Activated CD8-positive, alpha-beta T cell treated with anti-CD3 and anti-CD28 coated beads for 36 hours (primary cell): ENCODE results near the gene DCDC2B. TPM values are rescaled to one million over a fixed set of nuclear protein-coding genes. Genes with fewer than 3 reads are reported as not detected.

ENCODE experiments used
- ATAC-seq: fragments of 200-7000 bp; cut with Tn5 transposase; one replicate; pipeline ENCODE4 v1.10.0; 2021; ENCODE audit warnings: mild to moderate bottlenecking, moderate library complexity
- CTCF ChIA-PET: fragments of 350-600 bp; sonication (Branson Sonifier 250); formaldehyde crosslinking; loops from one replicate; lab custom pipeline; 2021; ENCODE audit warnings: antibody characterized with exemption; lab: Charles Lee
- POLR2A ChIA-PET: fragments of 350-600 bp; sonication (Branson Sonifier 250); formaldehyde crosslinking; loops from one replicate; lab custom pipeline; 2021; ENCODE audit warnings: antibody characterized with exemption; lab: Charles Lee
- DNase-seq: peaks from one replicate; pipeline ENCODE4 v3.0.0-alpha.2; 2020
- H3K27ac Mint-ChIP-seq: one replicate; pipeline ENCODE4 v1.8.0; 2021; ENCODE audit warnings: mild to moderate bottlenecking, mixed read lengths
- H3K27me3 Mint-ChIP-seq: one replicate; pipeline ENCODE4 v1.8.0; 2021; ENCODE audit warnings: mixed read lengths
- H3K36me3 Mint-ChIP-seq: one replicate; pipeline ENCODE4 v1.8.0; 2021; ENCODE audit warnings: low read depth, mixed read lengths
- H3K4me1 Mint-ChIP-seq: one replicate; pipeline ENCODE4 v1.8.0; 2021; ENCODE audit warnings: low read depth, mixed read lengths
- H3K4me3 Mint-ChIP-seq: one replicate; pipeline ENCODE4 v1.8.0; 2021; ENCODE audit warnings: mild to moderate bottlenecking, moderate library complexity, mixed read lengths
- H3K9me3 Mint-ChIP-seq: one replicate; pipeline ENCODE4 v1.8.0; 2021; ENCODE audit warnings: mixed read lengths
- intact Hi-C: fragments of 100-400 bp; cut with micrococcal nuclease; formaldehyde crosslinking; loops from one replicate; pipeline ENCODE4 v1.10.0; 2022
- total RNA-seq, 2 experiments: library from RNA; stranded (reverse); gene quantifications; one replicate each; pipeline ENCODE4 v1.2.3, GENCODE V29; 2021
- TF ChIP-seq, protein P1 (sequence below): fragments of 200-600 bp; IDR thresholded peaks from one replicate; pipeline ENCODE4 v1.8.0; 2022; ENCODE audit warnings: antibody characterized with exemption, mild to moderate bottlenecking

DCDC2B gene
- total RNA-seq, 2 experiments from 2014 or later: not detected

DNA sequence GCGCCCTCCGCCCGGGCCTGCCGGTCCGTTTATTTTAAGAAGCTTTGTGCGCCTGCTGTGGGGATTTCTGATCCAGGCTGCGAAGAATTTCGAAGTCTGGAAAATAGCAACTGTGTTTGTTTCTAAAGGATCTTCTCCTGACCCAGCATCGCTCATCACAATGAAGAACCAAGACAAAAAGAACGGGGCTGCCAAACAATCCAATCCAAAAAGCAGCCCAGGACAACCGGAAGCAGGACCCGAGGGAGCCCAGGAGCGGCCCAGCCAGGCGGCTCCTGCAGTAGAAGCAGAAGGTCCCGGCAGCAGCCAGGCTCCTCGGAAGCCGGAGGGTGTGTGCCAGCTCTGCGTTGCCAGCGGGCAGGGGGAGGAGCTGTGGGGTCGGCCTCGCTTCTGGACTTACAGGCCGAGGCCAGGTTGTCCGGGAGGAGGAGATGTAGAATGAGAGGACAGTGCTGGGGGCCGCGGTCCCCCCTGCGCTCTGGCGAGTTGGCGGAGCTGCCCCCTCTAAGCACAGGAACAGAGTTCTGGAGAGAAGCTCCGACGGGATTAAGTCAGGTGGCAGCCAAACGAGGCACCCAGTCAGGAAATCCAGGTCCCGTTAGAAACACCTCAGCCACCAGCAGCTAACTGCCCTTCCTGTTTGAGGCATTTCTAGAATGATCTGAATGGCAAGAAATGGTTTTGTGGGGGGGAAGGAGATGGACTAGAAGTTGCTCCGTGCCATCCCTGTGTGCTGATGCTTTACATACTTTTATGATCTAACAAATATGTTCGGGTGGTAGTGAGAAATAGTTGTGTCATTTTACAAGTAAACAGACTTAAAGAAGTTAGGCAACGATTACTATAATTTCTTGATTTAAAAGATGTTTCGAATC is 28.5 kb upstream of the DCDC2B start:
- DNase-seq: peak; percentile 53
- ChIA-PET POLR2A (interaction anchor here (0.7 to 8.2 kb wide), 15 partner anchors 13 to 214 kb away, joined by 3 to 141 read pairs (median 4); partner anchors contain the start of genes BSDC1, CCDC28B, IQCC and KPNA6), CTCF (interaction anchor here (0.6 to 2.2 kb wide), 4 partner anchors 9 to 72 kb away, joined by 3 to 9 read pairs (median 6); partner anchors contain the start of gene KPNA6)
- Mint-ChIP-seq H3K4me3 (peak overlapping the region; percentile 97), H3K27me3 (no peaks in the 10 kb centered on the region), H3K36me3 (peaks cover 43% of the 10 kb centered on the region), H3K27ac (peak overlapping the region; percentile 98), H3K4me1 (peaks cover 43% of the 10 kb centered on the region), H3K9me3 (no peaks in the 10 kb centered on the region)
- TF ChIP-seq, protein P1, sequence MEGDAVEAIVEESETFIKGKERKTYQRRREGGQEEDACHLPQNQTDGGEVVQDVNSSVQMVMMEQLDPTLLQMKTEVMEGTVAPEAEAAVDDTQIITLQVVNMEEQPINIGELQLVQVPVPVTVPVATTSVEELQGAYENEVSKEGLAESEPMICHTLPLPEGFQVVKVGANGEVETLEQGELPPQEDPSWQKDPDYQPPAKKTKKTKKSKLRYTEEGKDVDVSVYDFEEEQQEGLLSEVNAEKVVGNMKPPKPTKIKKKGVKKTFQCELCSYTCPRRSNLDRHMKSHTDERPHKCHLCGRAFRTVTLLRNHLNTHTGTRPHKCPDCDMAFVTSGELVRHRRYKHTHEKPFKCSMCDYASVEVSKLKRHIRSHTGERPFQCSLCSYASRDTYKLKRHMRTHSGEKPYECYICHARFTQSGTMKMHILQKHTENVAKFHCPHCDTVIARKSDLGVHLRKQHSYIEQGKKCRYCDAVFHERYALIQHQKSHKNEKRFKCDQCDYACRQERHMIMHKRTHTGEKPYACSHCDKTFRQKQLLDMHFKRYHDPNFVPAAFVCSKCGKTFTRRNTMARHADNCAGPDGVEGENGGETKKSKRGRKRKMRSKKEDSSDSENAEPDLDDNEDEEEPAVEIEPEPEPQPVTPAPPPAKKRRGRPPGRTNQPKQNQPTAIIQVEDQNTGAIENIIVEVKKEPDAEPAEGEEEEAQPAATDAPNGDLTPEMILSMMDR: no peak
- peak; percentile 25 for ATAC-seq
- intact Hi-C loops: no loop called here

DNA sequence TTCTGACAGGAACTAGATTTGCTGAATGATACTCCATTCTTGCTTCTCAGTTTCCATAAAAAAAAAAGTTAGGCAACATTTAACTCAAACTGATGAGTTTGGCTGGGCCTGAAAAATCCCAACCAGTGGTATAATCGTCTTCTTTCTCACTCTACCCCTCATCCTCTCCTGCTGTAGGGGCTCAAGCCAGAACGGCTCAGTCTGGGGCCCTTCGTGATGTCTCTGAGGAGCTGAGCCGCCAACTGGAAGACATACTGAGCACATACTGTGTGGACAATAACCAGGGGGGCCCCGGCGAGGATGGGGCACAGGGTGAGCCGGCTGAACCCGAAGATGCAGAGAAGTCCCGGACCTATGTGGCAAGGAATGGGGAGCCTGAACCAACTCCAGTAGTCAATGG is 27.8 kb upstream of the DCDC2B start:
- H3K9me3 Mint-ChIP-seq: no peaks in the 10 kb centered on the region
- H3K4me1 Mint-ChIP-seq: peaks cover 48% of the 10 kb centered on the region
- TF ChIP-seq, protein P1: no peak
- CTCF ChIA-PET: interaction anchor here (0.6 to 2.2 kb wide), 3 partner anchors 10 to 73 kb away, joined by 3 to 9 read pairs (median 8); partner anchors contain the start of gene KPNA6
- intact Hi-C loops: no loop called here
- H3K36me3 Mint-ChIP-seq: peaks cover 48% of the 10 kb centered on the region
- no peaks in the 10 kb centered on the region for H3K27me3 Mint-ChIP-seq
- peak overlapping the region; percentile 97 for H3K4me3 Mint-ChIP-seq
- H3K27ac Mint-ChIP-seq: peak overlapping the region; percentile 98
- DNase-seq: no peak
- POLR2A ChIA-PET: interaction anchor here (0.9 to 8.2 kb wide), 9 partner anchors 16 to 214 kb away, joined by 3 to 141 read pairs (median 4); partner anchors contain the start of genes BSDC1, CCDC28B, KPNA6 and TMEM39B
- no peak for ATAC-seq

DNA sequence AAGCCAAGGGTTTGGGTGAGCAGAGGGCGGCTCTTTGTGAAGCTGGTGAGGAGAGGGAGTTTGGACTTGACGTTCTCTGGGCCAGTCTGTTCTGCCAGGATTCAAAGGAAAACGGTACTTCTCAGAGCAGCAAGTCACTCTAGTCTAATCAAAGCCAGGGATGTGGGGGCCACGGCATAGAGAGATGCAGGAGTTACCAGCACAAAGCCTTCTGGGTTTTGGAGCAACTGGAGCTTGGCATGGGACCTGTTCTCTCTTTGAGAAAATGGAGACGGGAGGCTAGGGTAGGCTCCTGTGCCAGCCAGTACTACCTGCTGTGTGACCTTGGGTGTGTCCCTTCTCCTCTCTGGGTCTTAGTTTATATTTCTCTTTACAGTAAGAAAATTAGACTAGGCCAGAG is 27.3 kb upstream of the DCDC2B start:
- Mint-ChIP-seq H3K9me3 (no peaks in the 10 kb centered on the region), H3K27ac (peak overlapping the region; percentile 98), H3K27me3 (no peaks in the 10 kb centered on the region), H3K4me3 (peak overlapping the region; percentile 97), H3K4me1 (peaks cover 53% of the 10 kb centered on the region), H3K36me3 (peaks cover 53% of the 10 kb centered on the region)
- TF ChIP-seq, protein P1: no peak
- CTCF ChIA-PET: interaction anchor here (0.6 to 1.2 kb wide), 4 partner anchors 10 to 73 kb away, joined by 3 to 4 read pairs (median 3); partner anchors contain the start of gene KPNA6
- no peak for DNase-seq
- intact Hi-C loops: no loop called here
- ATAC-seq: no peak
- POLR2A ChIA-PET: interaction anchor here (1.0 to 8.2 kb wide), 7 partner anchors 15 to 109 kb away, joined by 3 to 141 read pairs (median 4); partner anchors contain the start of genes CCDC28B, KPNA6 and TMEM39B

DNA sequence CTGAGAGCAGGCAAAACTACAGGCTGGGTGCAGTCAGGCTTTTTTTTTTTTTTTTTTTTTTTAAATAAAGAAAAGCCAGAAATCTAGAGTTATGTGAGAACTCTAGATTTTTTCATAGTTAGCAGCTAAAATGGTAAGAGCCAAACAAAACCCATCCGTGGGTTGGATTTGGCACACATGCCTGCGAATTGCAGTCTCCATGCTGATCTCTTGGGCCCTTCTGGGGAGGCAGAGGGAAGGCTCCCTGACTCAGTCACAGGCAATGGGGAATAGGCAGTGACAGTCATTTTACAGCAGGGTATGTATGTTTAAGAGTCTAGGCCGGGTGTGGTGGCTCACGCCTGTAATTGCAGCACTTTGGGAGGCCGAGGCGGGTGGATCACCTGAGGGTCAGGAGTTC is 26.8 kb upstream of the DCDC2B start:
- intact Hi-C loops: no loop called here
- H3K27ac Mint-ChIP-seq: peak overlapping the region; percentile 41
- TF ChIP-seq, protein P1: no peak
- H3K36me3 Mint-ChIP-seq: peaks cover 54% of the 10 kb centered on the region
- ChIA-PET POLR2A (interaction anchor here (1.0 to 8.2 kb wide), 5 partner anchors 15 to 109 kb away, joined by 3 to 141 read pairs (median 4); partner anchors contain the start of genes CCDC28B and TMEM39B), CTCF (interaction anchor here (1.1 to 1.2 kb wide), 3 partner anchors 54 to 74 kb away, joined by 3 to 4 read pairs (median 3); partner anchors contain the start of gene KPNA6)
- peak overlapping the region; percentile 97 for H3K4me3 Mint-ChIP-seq
- ATAC-seq: no peak
- H3K27me3 Mint-ChIP-seq: no peaks in the 10 kb centered on the region
- H3K9me3 Mint-ChIP-seq: no peaks in the 10 kb centered on the region
- peaks cover 54% of the 10 kb centered on the region for H3K4me1 Mint-ChIP-seq
- DNase-seq: no peak
